ENCODE measurements around the gene RAMP1.
"Not testable (repeated sequence)": the region's sequence is repeated elsewhere in the genome, so short reads cannot be mapped to it uniquely, and the experiment has no call there.

Gene RAMP1

DNA sequence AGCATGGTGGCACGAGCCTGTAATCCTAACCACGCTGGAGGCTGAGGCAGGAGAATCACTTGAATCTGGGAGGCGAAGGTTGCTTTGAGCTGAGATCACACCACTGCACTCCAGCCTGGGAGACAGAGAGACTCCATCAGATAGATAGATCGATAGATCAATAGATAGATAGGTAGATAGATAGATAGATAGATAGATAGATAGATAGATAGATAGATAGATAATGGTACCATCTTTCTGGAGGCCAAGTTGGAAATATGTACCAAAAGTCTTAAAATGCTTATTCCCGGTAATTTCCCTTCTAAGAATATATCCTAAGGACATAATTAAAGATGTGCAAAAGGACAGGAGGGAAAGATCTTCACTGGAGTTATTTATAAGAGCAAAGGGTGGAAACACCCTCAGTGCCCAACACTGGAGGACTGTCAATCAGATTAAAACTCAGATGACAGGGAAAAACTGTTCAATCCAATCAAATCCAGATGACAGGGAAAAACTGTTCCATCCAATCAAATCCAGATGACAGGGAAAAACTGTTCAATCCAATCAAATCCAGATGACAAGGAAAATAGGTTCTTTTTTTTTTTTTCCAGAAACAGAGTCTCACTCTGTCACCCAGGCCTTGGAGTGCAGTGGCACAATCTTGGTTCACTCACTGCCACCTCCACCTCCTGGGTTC is 58.4 kb downstream of the RAMP1 start:
- no peak for DNase-seq (ENCODE audit: low spot score)

GRCh38 chr2:237919593-237919992 is 60.2 kb downstream of the RAMP1 start:
- no peak for DNase-seq (ENCODE audit: low spot score)

DNA sequence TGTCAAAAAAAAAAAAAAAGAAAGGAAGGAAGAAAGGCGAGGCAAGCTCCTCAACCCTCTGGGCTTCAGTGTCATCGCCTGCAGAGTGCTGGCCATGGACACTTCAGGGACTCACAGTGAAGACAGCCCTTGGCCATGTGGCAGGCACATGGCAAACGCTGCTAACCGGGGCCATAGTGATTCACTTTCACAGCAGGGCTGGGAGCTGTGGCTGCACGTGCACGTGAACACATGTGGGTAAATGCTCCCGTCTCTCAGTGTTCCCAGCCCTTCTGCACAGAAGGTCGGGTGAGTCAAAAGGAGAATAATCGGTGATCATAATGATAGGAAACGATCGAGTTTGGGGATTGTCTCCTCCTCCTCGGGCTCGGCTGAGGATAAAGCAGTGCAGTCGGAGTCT is 61.2 kb downstream of the RAMP1 start:
- DNase-seq (ENCODE audit: low spot score) = no peak

DNA sequence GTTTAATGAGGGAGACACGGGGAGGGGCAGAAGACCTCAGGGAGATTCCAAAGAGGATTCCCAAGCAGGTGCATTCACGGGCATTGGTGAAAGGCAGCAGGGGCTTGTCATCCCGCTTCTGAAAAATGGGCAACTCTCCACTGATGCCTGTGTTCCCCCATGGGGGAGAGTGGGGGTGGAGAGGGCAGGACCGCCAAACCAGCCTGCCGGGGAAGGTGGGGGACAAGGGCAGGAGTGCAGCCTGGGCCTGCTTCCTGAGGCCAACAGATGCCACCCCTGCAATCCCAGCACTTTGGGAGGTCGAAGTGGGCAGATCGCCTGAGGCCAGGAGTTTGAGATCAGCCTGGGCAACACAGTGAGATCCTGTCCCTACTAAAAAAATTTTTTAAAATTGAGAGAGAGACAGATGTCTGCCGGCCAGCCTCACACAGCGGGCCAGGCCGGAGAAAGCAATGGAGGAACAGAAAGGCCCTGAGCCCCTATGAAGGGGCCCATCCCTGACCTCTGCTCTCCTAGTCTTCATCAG is 62.6 kb downstream of the RAMP1 start:
- no peak for DNase-seq (ENCODE audit: low spot score)

- no peak for DNase-seq (ENCODE audit: low spot score)
Measured at GRCh38 chr2:237922641-237923361, 63.4 kb downstream of the RAMP1 start.

DNA sequence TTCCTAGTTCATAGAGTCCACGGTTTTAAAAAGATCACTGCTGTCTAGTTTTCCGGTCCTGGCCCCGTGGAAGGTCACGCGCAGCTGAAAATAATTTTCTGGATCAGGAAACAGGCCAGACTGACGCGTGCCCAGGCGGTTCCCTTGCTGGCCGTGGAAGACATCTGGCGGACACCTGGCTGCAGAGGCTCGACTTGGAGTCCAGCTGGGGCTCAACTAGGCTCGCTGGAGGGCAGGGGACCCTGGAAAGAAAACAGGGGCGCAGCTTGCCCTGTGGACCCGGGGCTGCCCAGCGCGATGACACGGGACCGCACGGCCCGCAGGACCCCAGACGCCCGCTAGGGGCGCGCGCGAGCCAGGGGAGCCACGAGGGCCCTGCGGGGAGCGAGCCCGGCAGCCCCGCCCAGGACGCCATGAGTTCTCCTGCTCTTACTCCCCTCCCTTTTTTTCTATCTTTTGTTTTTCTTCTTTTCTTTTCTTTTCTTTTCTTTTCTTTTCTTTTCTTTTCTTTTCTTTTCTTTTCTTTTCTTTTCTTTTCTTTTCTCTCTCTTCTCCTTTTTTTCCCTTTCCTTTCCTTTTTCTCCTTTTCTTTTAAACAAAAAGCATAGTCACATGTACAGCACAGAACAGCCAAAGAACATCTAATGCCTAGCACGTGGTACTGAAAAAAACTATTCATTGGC is 64.2 kb downstream of the RAMP1 start:
- DNase-seq (ENCODE audit: low spot score) = peak; percentile 88

- DNase-seq (ENCODE audit: low spot score) = no peak
Measured at GRCh38 chr2:237924164-237924534, 64.7 kb downstream of the RAMP1 start.

DNA sequence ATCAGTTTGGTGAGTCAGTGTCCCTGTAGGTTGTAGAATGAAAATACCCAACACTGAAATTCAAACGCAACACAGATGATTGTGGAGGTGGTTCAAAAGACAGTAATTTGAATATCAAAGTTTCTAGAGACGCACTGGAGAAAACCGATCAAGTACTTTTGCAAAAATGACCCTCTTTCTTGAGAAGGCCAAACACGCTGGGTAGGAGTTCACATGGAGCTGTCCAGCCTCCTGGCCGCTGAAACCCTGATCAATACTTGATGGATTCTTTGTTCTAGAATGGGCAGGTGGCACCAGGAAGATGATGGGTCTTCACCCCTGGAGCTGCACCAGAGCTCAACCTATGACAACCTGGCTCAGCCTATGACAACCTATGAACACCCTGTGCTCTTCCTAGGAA is 67.7 kb downstream of the RAMP1 start:
- DNase-seq (ENCODE audit: low spot score) = no peak

- DNase-seq (ENCODE audit: low spot score) = no peak
Measured at GRCh38 chr2:237927986-237928385, 68.6 kb downstream of the RAMP1 start.

DNA sequence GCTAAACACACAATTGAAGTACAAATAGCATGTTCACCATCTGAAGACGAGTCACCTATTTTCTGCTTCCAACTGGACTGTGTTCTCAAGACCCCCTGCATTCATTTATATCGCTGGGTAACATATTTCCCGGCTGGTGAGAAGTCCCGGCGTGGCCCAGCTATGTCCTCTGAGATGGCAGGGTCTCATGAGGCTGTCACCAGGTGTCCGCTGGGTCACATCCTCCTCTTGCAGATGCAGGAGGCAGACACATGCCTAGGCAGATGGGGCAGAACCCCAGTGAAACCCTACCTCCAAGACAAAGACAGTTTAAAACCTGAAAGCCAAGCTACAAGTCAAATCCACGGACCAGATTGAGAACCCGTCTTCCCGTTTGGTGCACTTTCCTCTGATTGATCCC is 70.6 kb downstream of the RAMP1 start:
- DNase-seq (ENCODE audit: low spot score) = no peak

- DNase-seq (ENCODE audit: low spot score) = no peak
Measured at GRCh38 chr2:237931205-237931721, 71.8 kb downstream of the RAMP1 start.

GRCh38 chr2:237932731-237933131 is 73.3 kb downstream of the RAMP1 start:
- DNase-seq (ENCODE audit: low spot score) = no peak

GRCh38 chr2:237934186-237934585 is 74.8 kb downstream of the RAMP1 start:
- no peak for DNase-seq (ENCODE audit: low spot score)

- DNase-seq (ENCODE audit: low spot score) = no peak
Measured at GRCh38 chr2:237935740-237936452, 76.5 kb downstream of the RAMP1 start.

DNA sequence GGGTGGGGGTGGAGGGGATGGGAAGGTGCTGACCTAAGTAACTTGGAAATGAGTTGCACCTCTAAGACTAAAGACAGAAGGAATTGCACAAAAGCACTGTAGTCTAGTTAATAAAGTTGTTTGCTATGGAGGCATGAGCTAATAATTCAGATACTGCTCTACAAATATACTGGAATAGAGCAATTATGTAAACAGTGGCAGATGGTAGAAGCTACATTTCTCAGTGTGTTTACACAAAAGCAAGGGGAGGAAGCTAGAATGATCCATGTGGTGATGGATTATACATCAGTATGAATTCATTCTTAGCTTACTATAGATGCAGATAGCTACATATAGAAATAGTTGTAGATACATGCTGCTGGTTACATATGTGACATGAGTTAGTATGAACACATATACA is 79.8 kb downstream of the RAMP1 start:
- no peak for DNase-seq (ENCODE audit: low spot score)

DNA sequence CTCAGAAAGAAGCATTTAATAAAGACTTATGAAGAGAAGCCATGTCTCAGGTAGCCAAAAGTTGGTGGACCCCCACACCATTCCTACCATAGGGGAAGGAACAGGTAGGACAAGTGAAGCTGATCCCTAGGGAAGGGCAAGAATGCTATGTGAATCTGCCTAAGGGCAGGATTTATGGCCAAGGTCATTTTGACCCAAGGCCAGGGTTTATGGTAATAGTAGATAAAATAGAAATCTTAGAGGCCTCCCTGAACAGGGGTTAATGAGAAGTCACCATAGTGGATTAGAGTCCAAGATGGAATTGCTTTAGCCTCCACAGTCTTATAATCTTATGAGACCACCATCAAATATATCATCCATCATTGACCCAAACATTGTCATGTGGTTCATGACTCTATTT is 81.4 kb downstream of the RAMP1 start:
- DNase-seq (ENCODE audit: low spot score) = no peak

DNA sequence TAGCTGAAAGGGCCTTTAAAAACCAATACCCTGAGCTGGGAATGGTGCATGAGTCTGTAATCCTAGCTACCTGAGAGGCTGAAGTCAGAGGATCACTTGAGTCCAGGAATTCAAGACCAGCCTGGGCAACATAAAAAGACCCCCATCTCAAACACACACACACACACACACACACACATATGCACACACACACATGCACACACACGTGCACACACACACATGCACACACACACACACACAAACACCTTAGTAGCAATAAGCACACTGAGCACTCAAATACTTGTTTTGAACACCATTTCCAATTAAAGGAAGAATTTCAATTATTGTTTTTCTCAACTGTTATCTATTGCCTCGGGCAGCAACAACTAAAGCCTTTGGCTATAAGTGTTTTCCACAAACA is 81.8 kb downstream of the RAMP1 start:
- no peak for DNase-seq (ENCODE audit: low spot score)

DNA sequence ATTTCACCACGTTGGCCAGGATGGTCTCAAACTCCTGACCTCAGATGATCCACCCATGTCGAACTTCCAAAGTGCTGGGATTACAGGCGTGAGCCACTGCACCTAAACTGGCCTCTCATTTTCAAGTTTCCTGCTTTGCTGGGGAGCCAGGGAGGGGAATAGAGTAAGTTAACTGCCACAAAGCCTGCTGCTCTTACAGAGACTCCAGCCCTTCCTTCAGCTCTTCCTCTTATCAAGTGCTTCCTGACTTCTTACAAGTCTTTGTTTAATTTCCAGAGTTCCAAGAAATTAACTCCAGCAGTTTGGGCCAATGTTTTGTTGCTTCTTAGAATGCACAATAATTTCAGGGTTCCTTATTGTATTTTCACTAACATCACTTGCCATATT is 83.1 kb downstream of the RAMP1 start:
- DNase-seq (ENCODE audit: low spot score) = no peak

DNA sequence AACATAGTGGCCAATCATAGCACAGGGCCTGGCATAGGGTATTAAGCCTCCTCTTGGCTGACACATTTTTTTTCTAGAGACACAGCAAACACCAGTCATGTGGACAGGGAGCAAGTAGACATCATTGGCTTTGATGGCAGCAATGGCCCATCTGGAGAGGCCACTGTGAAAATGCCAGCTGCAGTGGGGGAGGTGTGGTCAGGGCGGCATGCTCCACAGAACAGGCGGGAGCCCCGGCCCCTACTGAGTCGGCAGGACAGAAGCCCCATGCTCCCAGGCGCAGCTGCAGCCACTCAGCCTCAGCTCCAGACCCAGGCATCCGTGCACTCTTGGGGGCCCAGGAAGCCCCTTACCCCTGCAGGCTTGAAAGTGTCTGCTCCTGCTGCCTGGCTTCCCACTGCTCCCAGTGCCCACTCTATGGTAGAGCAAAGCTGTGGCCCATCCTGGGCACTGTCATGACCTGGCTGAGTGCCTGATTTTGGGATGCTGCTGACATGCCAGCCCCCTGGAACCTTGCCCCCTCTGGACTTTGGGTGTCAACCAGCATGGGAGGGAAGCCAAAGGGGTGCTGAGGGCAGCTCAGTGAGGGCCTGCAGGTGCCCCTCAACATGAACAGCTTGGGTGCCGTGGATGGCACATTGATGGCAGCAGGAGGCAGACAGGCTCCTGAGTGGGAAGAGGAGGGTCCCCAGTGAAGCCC is 84.1 kb downstream of the RAMP1 start:
- DNase-seq (ENCODE audit: low spot score) = no peak

GRCh38 chr2:237944302-237944701 is 84.9 kb downstream of the RAMP1 start:
- DNase-seq (ENCODE audit: low spot score) = no peak

DNA sequence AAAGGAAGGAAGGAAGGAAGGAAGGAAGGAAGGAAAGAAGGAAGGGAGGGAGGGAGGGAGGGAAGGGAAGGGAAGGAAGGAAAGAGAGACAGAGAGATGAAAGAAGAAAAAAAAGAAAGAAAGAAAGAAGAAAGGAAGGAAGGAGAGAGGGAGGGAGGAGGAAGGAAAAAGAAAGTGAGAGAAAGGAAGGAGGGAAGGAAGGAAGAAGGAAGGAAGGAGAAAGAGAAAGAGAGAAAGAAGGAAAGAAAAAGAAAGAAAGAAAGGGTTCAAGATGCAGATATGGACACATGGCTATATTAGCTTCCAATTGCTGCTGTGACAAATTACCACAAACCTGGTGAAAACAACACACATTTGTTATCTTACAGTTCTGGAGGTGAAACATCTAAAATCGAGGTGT is 87.0 kb downstream of the RAMP1 start:
- no peak for DNase-seq (ENCODE audit: low spot score)

- not testable (repeated sequence) for DNase-seq (ENCODE audit: low spot score)
Measured at GRCh38 chr2:237951354-237951753, 91.9 kb downstream of the RAMP1 start.

All from ecto neural progenitor cell (in vitro differentiated cells).